Mesothelial cell of epicardium (in vitro differentiated cells): ENCODE results near the gene GGA1. TPM values are rescaled to one million over a fixed set of nuclear protein-coding genes. Genes with fewer than 3 reads are reported as not detected.
"Not testable (repeated sequence)": the region's sequence is repeated elsewhere in the genome, so short reads cannot be mapped to it uniquely, and the experiment has no call there.

Source experiments
- DNase-seq, 2 experiments: peaks; one replicate each; pipeline ENCODE4 v3.0.0; 2021; ENCODE audit warnings: low spot score in 2 of 2; ENCODE audit not compliant: unreplicated experiment in 2 of 2
- H3K27ac Mint-ChIP-seq: 2 replicates; pipeline ENCODE4 v1.8.0; 2021; ENCODE audit warnings: mixed read lengths
- H3K27me3 Mint-ChIP-seq: 2 replicates; pipeline ENCODE4 v1.8.0; 2021; ENCODE audit warnings: low read depth, mixed read lengths
- H3K36me3 Mint-ChIP-seq: 2 replicates; pipeline ENCODE4 v1.8.0; 2021; ENCODE audit warnings: mixed read lengths
- H3K4me1 Mint-ChIP-seq: 2 replicates; pipeline ENCODE4 v1.8.0; 2021; ENCODE audit warnings: mixed read lengths
- H3K4me3 Mint-ChIP-seq: 2 replicates; pipeline ENCODE4 v1.8.0; 2021; ENCODE audit warnings: mild to moderate bottlenecking, moderate library complexity, mixed read lengths
- H3K9me3 Mint-ChIP-seq: 2 replicates; pipeline ENCODE4 v1.8.0; 2021; ENCODE audit warnings: mixed read lengths
- CTCF ChIP-seq: fragments of 200-600 bp; sonication (generic); IDR thresholded peaks from one replicate; pipeline ENCODE4 v1.5.0; 2021; ENCODE audit warnings: antibody characterized with exemption; ENCODE audit not compliant: unreplicated experiment
- total RNA-seq: library from RNA; stranded (reverse); gene quantifications from 3 replicates; pipeline ENCODE4 v1.2.1, GENCODE V29; 2021

Gene GGA1
- total RNA-seq, 1 donor from 2014 or later: 107 TPM

GRCh38 chr22:37654563-37655251 is 46.1 kb downstream of the GGA1 start:
- Mint-ChIP-seq H3K9me3 (no peaks in the 10 kb centered on the region), H3K36me3 (peaks cover 15% of the 10 kb centered on the region), H3K27me3 (no peaks in the 10 kb centered on the region), H3K27ac (no peak overlapping the region), H3K4me1 (peaks cover 16% of the 10 kb centered on the region), H3K4me3 (no peak overlapping the region)
- no peak for TF ChIP-seq CTCF
- no peak for DNase-seq

GRCh38 chr22:37655252-37655563 is 46.6 kb downstream of the GGA1 start:
- no peak overlapping the region for H3K27ac Mint-ChIP-seq
- H3K9me3 Mint-ChIP-seq: no peaks in the 10 kb centered on the region
- no peaks in the 10 kb centered on the region for H3K27me3 Mint-ChIP-seq
- no peak for DNase-seq
- TF ChIP-seq CTCF: no peak
- peaks cover 10% of the 10 kb centered on the region for H3K36me3 Mint-ChIP-seq
- peaks cover 21% of the 10 kb centered on the region for H3K4me1 Mint-ChIP-seq
- H3K4me3 Mint-ChIP-seq: no peak overlapping the region

- H3K9me3 Mint-ChIP-seq, H3K4me3 Mint-ChIP-seq, DNase-seq, H3K36me3 Mint-ChIP-seq, H3K27me3 Mint-ChIP-seq, H3K27ac Mint-ChIP-seq: not testable (repeated sequence)
- H3K4me1 Mint-ChIP-seq: peaks cover 34% of the 10 kb centered on the region
Measured at GRCh38 chr22:37656583-37656982, 47.9 kb downstream of the GGA1 start.

- DNase-seq: no peak
- Mint-ChIP-seq H3K27me3 (no peaks in the 10 kb centered on the region), H3K27ac (peak overlapping the region; percentile 98), H3K9me3 (no peaks in the 10 kb centered on the region), H3K4me3 (peak overlapping the region; percentile 81), H3K36me3 (peaks cover 5% of the 10 kb centered on the region), H3K4me1 (peaks cover 41% of the 10 kb centered on the region)
- TF ChIP-seq CTCF: no peak
Measured at GRCh38 chr22:37657590-37658132, 49.0 kb downstream of the GGA1 start.

- no peaks in the 10 kb centered on the region for H3K36me3 Mint-ChIP-seq
Measured at GRCh38 chr22:37658133-37659065, 49.8 kb downstream of the GGA1 start, which contains the start of gene PDXP. TSS of gene PDXP (plus strand) at chr22:37658723. CDS start at chr22:37658783, 60 bp downstream.

More at GRCh38 chr22:37658133-37659065, 49.8 kb downstream of the GGA1 start, which contains the start of gene PDXP:
- TF ChIP-seq CTCF: no peak
- no peaks in the 10 kb centered on the region for H3K27me3 Mint-ChIP-seq
- peak within 1 kb of the TSS; percentile 81 for H3K4me3 Mint-ChIP-seq
- DNase-seq: peak; percentile 97 to 99
- peak within 1 kb of the TSS; percentile 98 for H3K27ac Mint-ChIP-seq
- H3K9me3 Mint-ChIP-seq: no peaks in the 10 kb centered on the region
- H3K4me1 Mint-ChIP-seq: peaks cover 41% of the 10 kb centered on the region
